22Rv1 (cell line): ENCODE results near the gene RGS7.

Source experiments
- H3K27ac ChIP-seq: fragments of 450-650 bp; 2 replicates; pipeline ENCODE4 v1.5.1; 2017
- ZFX ChIP-seq: fragments of 450-650 bp; IDR thresholded peaks from 2 replicates; pipeline ENCODE4 v1.6.1; 2017; ENCODE audit warnings: antibody characterized with exemption, borderline replicate concordance
- TF ChIP-seq, protein P1 (sequence below): fragments of 450-650 bp; IDR thresholded peaks from 2 replicates; pipeline ENCODE4 v1.5.1; 2017; ENCODE audit warnings: mild to moderate bottlenecking

RGS7 gene

DNA sequence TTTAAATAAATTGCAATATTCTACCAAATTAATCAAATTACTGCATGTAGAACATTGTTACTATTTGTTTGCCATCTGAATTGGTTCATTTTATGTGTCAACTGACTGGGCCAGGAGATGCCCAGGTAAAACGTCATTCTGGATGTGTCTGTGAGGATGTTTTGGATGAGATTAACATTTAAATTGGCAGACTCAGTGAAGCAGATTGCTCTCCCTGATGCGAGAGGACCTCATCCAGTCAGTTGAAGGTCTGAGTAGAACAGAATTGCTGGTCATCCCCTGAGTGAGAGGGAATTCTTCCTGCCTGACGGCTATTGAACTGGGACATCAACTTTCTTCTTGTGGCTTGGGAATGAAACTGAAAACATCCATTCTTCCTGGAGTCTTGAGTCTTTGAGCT is 623.0 kb downstream of the RGS7 start:
- H3K27ac ChIP-seq: no peak overlapping the region
- TF ChIP-seq, protein P1, sequence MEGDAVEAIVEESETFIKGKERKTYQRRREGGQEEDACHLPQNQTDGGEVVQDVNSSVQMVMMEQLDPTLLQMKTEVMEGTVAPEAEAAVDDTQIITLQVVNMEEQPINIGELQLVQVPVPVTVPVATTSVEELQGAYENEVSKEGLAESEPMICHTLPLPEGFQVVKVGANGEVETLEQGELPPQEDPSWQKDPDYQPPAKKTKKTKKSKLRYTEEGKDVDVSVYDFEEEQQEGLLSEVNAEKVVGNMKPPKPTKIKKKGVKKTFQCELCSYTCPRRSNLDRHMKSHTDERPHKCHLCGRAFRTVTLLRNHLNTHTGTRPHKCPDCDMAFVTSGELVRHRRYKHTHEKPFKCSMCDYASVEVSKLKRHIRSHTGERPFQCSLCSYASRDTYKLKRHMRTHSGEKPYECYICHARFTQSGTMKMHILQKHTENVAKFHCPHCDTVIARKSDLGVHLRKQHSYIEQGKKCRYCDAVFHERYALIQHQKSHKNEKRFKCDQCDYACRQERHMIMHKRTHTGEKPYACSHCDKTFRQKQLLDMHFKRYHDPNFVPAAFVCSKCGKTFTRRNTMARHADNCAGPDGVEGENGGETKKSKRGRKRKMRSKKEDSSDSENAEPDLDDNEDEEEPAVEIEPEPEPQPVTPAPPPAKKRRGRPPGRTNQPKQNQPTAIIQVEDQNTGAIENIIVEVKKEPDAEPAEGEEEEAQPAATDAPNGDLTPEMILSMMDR: no peak
- no peak for TF ChIP-seq ZFX

DNA sequence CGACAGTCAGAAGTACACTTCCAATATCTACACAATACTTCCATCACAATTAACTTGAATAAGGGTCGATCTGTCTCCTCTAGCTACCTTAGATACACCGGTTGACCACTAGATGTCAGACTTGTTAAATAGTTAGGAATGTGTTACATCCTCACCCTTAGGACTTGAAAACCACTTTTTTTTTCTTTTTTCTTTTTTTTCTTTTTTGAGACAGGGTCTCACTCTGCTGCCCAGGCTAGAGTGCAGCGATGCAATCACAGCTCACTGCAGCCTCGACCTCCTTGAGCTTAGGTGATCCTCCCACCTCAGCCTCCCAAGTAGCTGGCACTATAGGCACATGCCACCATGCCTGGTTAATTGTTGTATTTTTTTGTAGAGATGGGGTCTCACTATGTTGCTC is 624.6 kb downstream of the RGS7 start:
- TF ChIP-seq ZFX: no peak
- TF ChIP-seq, protein P1: peak; percentile 76

More for the DNA sequence above, 624.6 kb downstream of the RGS7 start:
- no peak overlapping the region for H3K27ac ChIP-seq
